DMS 273 treated with DMSO at 0.1 percent for 48 hours (cell line): ENCODE results near the gene PAGE5.

ENCODE experiments used
- DNase-seq: peaks from one replicate; lab custom pipeline; 2025; lab: John Stamatoyannopoulos, UW

Gene PAGE5, protein sequence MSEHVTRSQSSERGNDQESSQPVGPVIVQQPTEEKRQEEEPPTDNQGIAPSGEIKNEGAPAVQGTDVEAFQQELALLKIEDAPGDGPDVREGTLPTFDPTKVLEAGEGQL

DNA sequence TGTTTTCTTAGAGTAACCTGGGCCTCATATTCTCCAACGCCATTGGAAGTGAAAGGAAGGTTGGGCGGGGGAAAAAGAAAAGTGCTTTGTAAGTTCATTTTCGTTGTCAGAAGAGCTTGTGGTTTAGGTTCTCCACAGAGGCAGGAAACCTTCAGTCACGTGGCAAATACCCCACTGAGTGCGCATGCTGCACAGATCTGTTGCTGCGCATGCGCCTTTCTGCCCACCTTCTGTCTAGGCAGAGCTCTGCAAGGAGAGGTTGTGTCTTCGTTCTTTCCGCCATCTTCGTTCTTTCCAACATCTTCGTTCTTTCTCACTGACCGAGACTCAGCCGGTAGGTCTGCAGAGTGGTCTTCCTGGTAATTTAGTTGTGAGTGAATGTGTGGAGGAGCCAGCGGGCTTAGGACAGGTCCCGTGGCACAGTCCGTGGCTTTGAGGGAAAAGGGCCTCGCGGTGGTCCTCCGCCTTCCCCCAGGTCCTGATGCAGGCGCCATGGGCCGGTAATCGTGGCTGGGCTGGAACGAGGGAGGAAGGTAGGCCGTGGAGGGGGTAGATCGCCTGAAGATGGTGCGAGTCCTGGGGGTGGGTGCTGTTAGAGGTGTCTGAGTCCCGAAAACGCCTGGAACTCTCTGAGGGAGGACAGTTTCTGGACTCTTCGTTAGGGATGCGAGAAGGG lies at the start of gene PAGE5:
PAGE5 (plus strand) TSS at position 228 of the 676 bp plus-strand sequence. CDS start 1,037 bp downstream, outside the sequence.
- DNase-seq = no peak

DNA sequence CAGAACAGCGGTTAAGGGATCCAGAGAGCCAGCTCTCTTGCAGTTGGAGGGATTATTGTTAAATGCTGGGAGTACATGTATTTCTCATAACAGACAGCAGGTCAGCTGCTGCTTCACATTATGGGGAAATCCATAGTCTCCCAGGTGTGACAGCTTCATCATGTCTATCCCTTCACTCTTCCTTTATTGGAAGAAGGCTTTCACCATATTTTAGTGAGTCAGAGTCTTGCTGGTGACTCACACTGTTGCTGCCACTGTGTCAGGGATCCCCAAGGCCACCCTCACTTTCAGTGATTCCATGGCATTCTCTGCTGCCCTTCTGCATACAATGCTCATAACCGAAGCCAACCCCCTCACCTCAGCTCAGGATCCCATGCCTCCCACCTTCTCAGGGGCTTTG lies 32.9 kb upstream of the PAGE5 start:
- DNase-seq = no peak

DNA sequence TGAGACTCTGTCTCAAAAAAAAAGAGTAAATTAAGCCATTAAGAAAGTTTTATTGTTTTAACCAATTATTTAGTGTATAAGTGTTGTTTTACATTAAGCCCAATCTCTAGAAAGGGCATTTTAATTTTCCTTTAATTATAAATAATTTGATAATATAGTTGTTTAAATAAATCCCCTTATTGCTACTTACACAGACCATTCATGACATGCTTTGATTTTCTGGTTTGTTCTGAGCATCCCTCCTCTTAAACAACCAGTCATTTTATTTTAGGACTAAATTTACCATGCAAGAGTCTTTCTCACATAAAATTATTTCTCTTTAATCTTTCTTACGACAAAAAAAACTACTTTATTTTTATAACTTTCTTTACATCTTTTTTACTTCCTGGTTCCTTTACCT lies 23.5 kb upstream of the PAGE5 start:
- DNase-seq = no peak

DNA sequence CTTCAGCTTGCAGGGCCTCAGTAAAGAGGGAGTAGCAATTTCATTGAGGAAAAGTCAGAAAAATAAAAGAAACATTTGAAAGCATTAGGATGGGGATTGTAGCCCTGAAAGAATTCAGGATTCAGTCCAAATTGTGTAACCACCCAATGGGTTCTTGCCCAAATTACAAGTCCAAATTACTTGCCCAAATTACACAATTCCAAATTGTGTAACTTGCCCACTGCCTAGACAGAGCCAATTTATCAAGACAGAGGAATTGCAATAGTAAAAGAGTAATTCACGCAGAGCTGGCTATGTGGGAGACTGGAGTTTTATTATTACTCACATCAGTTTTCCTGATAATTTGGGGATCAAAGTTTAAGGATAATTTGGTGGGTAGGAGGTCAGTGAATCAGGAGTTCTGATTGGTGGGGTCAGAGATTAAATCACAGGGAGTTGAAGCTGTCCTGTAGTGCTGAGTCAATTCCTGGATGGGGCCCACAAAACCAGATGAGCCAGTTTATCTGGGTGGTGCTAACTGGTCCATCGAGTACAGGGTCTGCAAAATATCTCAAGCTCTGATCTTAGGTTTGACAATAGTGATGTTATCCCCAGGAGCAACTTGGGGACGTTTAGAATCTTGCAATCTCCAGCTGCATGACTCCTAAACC lies 18.1 kb upstream of the PAGE5 start:
- DNase-seq = no peak

DNA sequence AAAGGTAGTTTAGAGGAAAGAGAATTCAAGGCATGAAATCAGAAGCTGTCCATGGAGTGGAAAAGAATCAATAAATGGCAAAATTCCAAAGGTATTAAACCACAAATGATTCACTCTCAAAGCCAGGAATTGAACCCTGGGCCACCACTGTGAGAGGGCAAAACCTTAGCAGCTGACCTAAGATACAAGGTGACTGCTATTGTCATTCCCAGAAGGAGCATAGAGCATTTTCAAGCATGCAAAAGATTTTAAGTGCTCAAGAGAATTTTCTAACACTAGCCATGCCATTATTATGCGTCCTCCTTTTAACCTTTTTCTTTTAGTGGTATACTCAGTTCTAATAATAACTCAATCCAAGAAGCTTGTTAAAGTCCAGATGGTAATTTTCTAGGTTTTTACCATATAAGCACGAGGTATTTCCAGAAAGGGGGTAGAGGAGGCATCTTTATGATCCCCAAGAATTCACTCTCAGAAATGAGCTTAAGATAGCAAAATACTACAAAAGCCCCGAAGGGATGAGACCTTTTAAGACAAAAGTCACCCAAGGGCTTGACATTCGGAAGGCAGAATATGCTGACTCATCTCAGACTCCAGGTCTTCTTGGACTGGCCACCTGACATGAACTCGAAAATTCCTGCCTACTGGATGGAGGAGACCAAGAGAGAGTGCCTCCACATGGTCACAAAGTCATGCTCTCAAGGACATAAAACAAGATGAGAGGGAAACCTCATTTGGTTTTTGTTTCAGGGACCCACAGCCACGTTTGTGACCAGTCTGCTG lies 13.8 kb upstream of the PAGE5 start:
- DNase-seq = no peak

DNA sequence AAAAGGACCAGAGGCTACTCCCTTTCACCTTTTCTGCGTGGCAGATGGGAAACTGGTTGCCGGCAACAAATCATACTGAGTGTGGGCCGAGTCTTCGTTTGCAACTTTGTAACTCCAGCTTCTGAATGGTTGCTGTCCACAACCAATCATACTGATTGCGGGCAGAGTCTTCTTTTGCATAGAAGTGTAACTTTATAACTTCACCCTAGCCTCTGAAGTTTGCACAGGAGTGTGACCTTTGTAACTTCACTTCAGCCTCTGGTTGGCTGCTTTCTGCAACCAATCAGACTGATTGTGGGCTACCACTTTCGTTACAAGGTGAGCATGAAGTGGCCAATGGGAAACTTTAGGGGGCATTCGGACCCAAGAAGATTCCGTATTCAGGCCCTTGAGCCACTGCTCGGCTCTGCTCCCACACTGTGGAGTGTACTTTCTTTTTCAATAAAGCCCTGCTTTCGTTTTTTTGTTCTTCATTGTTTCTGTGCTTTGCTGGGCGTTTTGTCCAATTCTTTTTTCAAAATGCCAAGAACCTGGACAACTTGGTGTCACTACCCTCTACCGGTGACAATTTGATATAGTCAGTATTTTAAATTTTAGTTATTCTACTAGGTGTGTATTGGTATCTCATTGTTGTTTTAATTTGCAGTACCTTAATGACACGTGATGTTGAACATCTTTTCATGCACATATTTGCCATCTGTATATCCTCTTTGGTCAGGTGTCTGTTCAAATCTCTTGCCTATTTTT lies 9.0 kb upstream of the PAGE5 start:
- no peak for DNase-seq

DNA sequence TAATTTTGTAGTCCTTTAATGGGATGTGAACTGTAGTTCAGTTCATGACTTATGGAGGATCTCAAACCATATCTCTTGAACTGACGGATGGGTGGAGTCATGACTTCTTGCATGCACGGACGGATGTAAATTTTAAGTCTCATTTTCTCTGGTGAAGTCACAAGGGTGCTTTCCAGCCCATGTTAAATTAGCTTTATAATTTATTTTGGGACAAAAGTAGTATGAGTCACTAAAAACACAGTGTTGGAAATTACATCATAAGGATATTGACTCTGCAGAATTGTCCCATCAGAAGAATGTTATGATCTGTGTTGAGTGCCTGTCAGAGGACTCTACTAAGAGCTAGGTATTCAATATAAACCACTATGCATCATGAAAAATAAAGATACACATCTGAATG lies 6.8 kb upstream of the PAGE5 start:
- no peak for DNase-seq

DNA sequence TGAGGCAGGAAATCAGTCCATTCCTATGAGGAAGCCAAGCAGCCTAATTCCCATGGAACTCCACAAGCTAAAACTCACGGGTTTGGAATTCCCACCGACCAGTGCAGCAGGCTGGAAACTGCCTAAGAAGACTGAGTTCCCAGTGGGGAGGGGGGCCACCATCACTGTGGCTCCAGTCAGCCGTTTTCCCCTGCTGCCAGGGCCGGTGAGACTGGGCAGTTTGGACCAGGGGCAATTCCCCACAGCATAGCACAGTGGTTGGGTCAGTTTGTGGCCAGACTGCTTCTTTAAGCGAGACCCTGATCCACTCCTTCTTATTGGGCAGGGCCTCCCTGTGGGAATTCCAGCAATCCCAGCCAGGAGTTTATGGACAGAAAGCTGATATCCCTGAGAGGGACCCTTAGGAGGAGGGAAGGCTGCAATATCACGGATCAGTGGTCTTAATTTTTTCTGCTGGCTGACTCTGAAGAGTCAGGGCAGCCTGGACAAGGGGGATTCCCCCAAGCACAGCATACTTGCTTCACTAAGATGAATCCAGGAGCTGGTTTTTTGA lies 20.7 kb downstream of the PAGE5 start:
- no peak for DNase-seq

DNA sequence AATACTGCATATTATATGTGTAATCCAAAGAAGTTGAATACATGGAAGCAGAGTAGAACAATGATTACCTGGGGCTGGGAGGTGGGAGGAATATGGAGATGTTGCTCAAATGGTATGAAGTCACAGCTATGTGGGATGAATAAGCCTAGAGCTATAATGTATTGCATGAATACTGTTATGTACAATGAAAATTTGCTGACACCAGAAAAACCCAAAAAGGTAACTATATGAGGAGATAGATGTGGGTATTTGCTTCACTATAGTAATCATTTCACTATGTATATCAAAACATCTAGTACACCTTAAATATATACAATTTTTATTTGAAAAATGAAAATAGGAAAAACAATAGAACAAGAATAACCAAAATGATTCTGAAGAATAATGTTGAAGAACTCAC lies 33.4 kb downstream of the PAGE5 start:
- DNase-seq = no peak

DNA sequence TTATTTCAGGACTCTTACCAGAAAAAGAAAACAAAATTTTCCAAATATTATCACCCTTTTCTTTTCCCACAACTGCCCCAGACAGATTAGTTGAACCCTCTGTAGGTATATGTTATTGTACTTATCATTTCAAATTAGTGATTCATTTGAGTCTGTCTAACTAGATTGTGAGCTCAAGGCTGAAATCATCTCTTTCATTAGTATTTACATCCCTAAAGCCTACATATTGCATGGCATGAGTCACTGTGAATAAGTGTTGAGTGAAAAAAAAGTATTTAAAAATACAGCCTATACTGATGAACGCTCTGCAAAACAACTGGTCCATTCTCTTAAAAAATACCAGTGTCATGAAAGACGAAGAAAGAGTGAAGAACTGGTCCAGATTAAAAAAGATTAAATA lies 40.7 kb downstream of the PAGE5 start:
- no peak for DNase-seq

DNA sequence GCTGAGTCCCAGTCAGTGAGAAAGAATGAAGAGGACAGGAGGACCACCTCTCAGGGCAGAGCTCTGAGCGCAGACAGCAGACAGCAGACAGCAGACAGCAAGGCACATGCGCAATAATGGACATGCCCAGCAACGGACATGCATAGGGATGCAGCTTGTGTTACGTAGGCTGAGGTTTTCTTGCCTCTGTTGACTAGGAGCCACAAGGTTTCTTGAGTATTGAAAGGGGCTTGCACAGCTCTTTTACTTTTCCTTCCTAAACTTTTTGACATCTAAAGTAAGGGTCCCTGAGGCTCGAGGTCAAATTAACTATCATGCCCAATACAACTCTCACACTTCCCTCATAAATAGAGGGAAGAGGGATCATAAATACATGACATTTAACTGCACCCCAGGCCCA lies 44.7 kb downstream of the PAGE5 start, which contains the start of gene PAGE3:
PAGE3 (minus strand) TSS at position 101 of the 400 bp plus-strand sequence. CDS start 1,013 bp downstream, outside the sequence.
- no peak for DNase-seq
